GM04504 (cell line): ENCODE measurements around the gene RMDN2.
A peak's percentile ranks its signal among the peaks of the same experiment; 100 is the strongest.
"Not testable (repeated sequence)": the region's sequence is repeated elsewhere in the genome, so short reads cannot be mapped to it uniquely, and the experiment has no call there.

ENCODE experiments used
- DNase-seq: peaks from one replicate; pipeline ENCODE4 v3.0.0-alpha.2; 2012; ENCODE audit warnings: low read depth

Gene RMDN2

DNA sequence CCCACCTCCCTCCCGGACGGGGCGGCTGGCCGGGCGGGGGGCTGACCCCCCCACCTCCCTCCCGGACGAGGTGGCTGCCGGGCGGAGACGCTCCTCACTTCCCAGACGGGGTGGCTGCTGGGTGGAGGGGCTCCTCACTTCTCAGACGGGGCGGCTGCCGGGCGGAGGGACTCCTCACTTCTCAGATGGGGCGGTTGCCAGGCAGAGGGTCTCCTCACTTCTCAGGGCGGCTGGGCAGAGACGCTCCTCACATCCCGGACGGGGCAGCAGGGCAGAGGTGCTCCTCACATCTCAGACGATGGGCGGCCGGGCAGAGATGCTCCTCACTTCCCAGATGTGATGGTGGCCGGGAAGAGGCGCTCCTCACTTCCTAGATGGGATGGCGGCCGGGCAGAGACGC is 7.8 kb downstream of the RMDN2 start:
- not testable (repeated sequence) for DNase-seq

DNA sequence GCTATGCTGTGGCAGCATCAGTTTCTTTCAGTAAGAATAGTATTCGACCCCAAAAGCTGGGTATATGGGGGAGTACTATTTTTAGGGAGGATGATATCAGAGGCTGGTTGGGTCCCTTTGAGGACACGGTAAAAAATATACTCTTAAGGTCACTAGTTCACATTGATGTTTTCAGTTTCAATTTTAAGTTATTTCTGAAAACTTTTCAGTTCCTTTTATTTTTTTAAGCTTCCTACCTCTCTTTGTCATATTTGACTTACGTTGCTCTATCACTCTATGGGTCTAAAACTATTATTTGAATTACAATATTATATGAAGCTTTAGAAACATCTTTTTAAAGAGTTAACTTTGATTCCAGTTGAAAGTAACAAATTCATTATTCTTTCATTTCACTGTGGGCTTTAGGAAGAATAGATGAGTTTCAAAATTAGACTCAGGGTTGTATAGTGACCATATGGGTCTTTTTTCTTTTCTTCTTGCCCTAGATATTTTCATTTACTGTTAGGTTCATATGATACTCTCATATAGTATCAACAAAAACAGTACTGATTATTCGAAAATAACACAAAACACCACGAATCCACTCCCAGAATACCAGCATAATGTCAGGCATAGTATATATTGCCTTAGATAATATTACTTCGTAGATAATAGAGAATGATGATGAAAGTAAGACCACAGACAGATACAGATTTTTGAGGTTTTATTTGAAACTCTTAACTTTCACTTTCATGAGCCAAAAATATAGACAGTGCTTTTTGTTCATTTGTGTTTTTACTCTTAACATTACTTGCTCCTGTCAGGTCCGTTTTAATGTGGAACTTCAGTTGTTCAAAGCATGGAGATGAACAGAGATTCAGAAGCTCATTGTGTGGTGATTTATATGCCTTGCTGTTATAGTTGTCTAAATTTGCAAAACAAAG is 9.8 kb downstream of the RMDN2 start:
- no peak for DNase-seq

DNA sequence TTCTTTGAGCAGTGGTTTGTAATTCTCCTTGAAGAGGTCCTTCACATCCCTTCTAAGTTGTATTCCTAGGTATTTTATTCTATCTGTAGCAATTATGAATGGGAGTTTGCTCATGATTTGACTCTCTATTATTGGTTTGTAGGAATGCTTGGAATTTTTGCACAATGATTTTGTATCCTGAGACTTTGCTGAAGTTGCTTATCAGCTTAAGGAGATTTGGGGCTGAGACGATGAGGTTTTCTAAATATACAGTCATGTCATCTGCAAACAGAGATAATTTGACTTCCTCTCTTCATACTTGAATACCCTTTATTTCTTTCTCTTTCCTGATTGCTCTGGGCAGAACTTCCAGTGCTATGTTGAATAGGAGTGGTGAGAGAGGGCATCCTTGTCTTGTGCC is 12.5 kb downstream of the RMDN2 start:
- not testable (repeated sequence) for DNase-seq

DNA sequence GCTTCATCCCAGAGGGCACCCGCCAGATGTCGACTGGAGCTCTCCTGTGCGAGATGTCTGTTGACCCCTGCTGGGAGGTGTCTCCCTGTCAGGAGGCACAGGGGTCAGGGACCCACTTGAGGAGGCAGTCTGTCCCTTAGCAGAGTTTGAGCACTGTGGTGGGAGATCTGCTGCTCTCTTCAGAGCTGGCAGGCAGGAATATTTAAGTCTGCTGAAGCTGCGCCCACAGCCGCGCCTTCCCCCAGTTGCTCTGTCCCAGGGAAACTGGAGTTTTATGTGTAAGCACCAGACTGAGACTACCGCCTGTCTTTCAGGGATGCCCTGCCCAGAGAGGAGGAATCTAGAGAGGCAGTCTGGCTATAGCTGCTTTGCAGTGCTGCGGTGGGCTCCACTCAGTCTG is 16.2 kb downstream of the RMDN2 start:
- DNase-seq = not testable (repeated sequence)

DNA sequence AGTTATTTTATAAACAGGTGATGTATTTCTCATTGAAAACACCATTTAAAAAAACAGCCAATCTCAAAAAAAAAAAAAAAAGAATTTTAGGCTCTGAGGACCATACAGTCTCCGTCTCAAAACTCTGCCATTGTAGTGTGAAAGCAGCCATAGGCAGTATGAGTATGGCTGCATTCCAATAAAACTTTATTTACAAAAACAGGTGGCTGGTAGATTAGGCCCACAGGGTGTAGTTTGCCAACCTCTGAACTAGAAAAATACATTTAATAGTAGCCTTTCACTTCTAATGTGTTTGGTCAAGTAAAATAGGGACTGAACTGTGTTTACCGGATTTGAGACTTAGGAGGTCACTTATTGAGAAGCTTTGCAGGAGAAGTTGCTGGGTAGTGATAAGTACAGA is 19.2 kb downstream of the RMDN2 start:
- no peak for DNase-seq

DNA sequence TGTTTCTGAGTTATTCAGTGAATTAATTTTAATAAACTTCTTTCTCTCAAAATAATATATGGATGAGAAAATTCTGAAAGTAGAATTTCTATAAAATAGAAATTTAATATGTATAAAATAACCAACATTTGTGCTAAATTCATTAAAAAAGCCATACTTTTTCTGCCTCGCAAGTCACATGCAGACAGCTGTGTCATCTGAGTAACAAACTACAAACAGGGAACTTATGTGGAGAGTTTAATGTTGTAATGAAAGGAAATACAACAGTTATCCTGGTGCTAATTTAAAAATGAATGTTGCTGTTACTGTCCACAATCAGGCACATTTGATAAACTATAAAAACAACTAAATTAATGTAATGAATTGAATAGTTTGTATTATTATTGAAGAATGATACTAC is 22.2 kb downstream of the RMDN2 start:
- no peak for DNase-seq

DNA sequence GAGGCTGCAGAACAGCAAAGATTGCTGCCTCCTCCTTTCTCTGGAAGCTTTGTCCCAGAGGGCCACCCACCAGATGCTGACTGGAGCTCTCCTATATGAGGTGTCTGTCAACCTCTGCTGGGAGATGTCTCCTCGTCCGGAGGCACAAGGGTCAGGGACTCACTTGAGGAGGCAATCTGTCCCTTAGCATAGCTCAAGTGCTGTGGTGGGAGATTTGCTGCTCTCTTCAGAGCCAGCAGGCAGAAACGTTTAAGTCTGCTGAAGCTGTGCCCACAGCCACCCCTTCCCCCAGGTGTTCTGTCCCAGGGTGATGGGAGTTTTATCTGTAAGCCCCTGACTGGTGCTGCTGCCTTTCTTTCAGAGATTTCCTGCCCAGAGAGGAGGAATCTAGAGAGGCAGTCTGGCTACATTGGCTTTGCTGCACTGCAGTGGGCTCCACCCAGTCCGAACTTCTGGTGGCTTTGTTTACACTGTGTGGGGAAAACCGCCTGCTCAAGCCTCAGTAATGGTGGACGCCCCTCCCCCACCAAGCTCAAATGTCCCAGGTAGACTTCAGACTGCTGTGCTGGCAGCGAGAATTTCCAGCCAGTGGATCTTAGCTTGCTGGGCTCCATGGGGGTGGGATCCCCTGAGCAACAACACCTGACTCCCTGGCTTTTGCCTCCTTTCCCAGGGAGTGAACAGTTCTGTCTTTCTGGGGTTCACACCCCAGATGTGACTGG is 37.1 kb downstream of the RMDN2 start:
- not testable (repeated sequence) for DNase-seq

DNA sequence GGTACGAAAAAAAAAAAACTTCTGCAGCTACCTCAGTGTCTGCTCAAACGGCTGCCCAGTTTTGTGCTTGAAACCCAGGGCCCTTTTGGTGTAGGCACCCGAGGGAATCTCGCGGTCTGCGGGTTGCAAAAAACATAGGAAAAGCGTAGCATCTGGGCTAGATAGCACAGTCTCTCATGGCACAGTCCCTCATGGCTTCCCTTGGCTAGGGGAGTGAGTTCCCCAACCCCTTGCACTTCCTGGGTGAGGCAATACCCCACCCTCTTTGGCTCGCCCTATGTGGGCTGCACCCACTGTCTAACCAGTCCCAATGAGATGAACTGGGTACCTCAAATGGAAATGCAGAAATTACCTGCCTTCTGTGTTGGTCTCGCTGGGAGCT is 37.6 kb downstream of the RMDN2 start:
- DNase-seq = not testable (repeated sequence)

DNA sequence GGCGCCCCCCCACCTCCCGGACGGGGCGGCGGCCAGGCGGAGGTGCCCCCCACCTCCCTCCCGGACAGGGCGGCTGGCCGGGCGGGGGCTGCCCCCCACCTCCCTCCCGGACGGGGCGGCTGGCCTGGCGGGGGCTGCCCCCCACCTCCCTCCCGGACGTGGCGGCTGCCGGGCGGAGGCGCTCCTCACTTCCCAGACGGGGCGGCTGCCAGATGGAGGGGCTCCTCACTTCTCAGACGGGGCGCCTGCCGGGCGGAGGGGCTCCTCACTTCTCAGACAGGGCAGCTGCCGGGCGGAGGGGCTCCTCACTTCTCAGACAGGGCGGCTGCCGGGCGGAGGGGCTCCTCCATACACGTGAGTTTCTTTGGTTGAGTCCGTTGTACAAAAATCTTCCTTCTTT is 38.8 kb downstream of the RMDN2 start:
- DNase-seq = not testable (repeated sequence)

DNA sequence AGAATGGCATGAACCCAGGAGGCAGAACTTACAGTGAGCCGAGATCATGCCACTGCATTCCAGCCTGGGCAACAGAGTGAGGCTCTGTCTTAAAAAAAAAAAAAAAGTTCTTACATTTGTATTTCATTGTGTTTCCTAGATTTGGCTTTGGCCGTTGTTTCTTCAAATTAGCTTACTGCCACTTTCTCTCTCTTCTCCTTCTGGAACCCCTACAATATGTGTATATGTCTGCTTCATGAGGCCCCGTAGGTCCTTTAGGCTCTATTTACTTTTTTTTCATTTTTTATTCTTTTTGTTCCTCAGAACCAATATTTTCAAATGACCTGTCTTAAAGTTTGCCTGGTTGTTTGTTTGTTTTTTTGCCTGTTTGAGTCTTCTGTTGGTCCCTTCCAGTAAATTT is 41.2 kb downstream of the RMDN2 start:
- DNase-seq = no peak

DNA sequence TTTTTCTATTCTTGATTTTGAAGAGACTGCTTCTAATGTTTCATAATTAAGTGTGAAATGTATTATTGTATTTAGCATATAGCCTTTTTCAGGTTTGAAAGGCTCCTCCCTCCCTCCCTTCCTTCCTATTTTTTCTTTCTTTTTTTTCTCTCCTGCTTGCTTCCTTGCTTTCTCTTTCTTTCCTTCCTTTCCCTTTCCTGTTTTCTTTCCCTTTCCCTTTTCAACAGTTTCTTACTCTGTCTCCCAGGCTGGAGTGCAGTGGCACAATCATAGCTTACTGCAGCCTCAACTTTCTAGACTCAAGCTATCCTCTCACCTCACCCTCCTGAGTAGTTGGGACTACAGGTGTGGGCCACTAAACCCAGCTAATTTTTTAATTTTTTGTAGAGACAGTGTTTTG is 44.6 kb downstream of the RMDN2 start:
- DNase-seq = no peak

DNA sequence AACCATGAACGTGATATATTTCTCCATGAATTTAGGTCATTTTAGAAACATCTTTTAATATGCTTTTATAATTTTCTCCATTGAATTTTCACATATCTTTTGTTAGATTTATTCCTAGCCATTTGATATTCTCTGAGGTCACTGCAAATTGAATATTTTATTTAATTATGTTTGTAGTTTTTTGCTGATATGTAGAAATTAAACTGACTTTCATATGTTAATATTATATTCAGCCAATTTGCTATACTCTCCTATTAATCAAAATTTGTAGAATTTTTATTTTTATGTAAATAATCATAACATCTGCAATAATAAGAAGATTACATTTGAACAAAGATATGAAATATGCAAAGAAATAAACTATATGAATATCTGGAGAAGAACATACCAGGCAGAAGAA is 46.9 kb downstream of the RMDN2 start:
- no peak for DNase-seq

DNA sequence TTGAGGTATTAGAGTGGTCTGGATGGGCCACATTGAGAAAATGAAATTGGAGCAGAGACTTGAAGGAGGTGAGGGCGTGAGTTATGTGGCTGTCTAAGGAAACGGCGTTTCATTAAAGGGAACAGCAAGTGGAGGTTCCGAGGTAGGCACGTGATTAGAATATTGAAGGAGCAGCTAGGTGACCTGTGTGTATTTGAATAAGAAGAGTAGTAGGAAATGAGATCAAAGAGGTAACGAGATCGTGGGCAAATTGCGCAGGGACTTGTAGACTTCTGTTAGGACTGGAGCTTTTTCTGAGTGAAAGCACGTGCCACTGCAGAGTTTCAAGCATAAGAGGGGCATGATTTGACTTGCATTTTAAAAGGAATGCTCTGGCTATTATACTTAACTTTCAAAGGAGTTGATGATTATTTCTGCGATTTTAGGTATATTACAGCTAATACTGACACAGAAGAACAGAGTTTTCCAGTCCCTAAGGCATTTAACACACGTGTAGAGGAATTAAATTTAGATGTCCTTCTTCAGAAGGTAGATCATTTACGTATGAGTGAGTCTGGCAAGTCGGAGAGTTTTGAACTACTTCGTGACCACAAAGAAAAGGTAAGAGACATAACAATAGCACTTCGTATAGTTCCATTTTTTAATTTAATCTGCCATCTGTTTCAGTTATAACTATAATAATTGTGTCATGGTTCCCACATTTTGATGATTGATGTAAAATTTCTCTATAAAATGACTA is 48.7 kb downstream of the RMDN2 start:
- no peak for DNase-seq

DNA sequence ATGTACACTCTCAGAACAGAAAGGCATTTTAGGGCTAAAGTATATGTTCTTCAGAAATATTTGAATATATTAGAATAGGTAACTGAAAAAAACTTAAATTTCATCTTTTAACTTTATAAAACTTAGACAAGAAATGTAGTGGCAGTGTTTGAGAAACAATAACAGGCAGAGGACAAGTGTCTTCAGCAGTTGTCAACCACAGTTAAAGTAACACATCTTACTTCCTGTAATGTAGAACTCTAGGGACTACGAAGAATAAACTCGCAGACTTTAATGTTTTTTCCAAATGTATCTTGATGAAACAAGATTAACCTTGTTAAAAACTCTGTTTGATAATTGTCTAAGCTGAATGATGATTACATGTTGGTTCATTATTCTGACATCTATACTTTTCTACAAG is 50.7 kb downstream of the RMDN2 start:
- no peak for DNase-seq

DNA sequence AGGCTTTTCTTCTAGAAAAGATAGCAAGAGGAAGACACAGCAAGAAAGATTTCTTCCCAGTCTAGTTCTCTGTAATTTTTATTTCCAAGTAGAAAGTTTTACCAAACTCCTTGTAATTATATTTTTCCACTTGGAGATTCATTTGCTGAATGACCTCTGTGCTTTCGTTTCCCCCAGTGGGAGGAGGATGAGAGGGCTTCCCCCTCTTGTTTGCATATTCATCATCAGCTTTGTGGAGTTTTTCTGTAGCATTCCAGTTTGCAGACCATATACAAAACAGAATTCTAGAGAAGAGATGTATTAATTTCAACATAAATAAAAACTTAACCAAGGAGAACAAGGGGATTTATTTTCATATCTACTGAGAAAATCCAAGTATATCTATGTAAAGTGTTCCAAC is 51.3 kb downstream of the RMDN2 start:
- no peak for DNase-seq

DNA sequence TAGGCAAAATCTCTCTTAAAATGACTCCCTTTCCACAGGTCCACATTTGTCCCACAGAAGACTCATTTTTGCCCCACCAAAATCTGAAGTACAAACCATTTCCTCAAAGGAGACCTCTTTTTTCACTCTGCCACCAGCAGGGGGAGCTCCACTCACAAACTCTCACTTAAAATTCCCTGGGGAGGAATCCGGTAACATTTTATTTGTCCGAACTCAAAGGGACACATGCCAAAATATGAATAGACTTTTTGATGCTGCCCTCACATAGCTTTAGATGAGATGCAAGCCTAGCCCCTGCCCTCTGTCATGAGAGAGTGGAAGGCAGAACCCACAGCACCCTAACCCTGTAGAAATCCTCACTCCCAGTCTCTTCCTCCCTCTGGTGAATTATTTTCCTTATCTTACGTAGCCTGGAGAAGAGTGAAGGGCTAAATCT is 57.1 kb downstream of the RMDN2 start:
- DNase-seq = peak; percentile 40

DNA sequence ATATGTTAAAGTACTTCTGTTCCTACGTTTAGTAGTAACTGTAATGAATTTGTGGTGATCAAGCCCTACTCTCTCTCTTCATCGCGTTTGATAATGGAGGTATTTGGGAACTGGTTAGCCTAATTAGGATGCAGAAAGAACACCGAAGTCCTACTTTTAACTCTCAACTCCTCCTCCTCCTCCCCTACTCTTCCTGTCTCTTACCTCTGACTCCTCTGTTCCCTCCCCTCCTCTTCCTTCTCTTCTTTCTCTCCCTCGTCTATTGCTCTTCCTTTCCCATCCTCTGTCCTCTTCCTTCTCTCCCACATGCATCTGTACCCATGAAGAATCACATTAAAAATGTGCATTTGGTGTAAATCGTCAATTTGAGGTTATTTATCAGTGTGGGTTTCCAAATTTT is 57.8 kb downstream of the RMDN2 start:
- no peak for DNase-seq

DNA sequence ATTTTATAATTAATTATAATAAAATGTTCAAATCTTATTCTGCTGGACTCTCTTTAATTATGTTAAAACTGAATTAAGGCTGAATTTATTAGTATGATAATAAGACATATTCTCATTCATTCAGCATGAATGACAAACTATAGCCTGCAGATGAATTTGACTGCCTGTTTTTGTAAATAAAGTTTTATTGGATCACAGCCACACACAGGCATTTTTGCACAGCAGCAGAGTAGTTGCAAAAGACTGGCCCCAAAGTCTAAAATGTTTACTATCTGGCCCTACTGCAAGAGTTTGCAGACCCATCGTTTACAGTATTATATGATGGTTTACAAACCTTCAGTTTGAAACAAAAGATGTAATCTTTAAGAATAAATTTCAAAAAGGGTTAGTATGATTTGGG is 58.6 kb downstream of the RMDN2 start:
- DNase-seq = no peak

DNA sequence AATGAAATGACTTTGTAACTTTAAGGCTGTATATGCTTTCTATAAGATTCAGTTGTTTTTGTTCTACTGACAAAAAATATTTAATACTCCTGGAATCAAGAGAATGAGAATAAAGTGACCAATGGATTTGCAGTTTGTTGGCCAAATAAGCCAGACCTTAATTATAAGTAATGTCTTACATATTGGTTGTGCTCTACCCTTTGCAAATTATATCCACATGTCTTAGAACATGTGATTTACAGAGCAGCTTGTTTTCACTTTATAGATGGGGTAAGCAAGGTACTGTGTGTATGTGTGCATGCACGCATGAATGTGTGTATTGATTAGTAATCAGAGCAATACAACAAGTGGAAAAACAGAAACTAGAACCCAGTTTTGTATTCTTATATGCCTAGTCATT is 59.1 kb downstream of the RMDN2 start:
- no peak for DNase-seq

DNA sequence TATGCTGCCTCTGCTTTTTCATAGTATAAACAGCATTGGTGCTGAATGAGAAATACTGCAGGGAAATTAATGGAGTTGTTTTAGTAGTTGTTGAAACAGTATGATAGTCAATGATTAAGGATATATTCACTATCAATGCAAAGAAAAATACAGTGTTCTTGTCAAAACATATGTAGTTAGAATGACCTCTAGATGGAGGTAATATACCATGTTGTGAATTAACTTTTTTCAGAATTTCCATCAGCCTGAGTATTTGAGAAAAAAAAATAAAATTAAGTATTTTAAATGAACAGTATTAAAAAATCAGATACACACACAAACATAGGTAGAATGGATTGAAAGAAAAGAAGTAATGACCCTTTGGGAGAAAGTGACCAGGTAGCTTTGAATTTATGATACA is 59.5 kb downstream of the RMDN2 start:
- no peak for DNase-seq

DNA sequence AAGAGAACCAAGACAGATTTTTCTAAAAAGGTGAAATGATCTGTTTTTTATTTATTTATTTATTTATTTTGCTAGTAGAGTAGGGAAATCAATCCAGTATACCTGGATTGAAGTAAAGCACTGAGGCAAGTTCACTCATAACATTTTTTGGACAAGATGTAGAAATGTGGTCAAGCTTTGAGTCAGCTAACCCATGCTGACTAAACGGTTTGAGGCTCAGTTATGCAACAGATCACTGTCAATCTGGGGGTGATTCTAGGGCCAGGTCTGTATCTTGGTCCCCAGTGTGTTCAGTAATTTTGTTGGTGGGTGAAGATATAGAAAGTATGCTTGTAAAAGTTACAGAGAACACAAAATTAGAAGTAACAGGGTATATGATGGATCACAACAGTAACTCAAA is 60.2 kb downstream of the RMDN2 start:
- peak; percentile 52 for DNase-seq

DNA sequence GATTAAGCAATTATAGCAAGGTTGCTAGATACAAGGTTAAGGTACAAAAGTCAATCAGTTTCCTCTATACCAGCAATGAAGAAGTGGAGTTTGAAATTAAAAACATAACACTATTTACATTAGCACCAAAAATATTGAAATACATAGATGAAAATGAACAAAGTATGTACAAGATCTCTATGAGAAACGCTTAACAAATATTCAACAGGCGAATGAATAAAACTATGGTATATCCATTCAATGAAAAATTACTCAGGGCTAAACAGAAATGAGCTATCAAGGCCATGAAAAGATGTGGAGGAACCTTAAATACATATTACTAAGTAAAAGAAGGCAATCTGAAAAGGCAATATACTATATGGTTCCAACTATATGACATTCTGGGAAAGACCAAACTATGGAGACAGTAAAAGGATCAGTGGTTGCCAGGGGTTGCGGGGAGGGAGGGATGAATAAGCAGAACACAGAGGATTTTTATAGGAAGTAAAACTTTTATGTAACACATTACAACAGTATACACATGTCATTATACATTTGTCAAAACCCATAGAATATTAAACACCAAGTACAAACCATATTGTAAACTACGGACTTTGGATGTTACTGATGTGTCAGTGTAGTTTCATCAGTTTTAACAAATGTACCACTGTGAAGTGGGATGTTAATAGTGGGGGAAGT is 62.1 kb downstream of the RMDN2 start:
- no peak for DNase-seq
